Neuronal stem cell (in vitro differentiated cells): ENCODE measurements around the gene TIMM17A.
"Not testable (repeated sequence)": the region's sequence is repeated elsewhere in the genome, so short reads cannot be mapped to it uniquely, and the experiment has no call there.

ENCODE experiments used
- DNase-seq: peaks from one replicate; pipeline ENCODE4 v3.0.0-alpha.2; 2013; ENCODE audit warnings: low spot score
- H2AFZ ChIP-seq: one replicate; pipeline ENCODE4 v1.6.1; 2013; ENCODE audit warnings: mild to moderate bottlenecking, low read length, inconsistent platforms
- H2AK5ac ChIP-seq: 2 replicates; pipeline ENCODE4 v1.6.1; 2013; ENCODE audit warnings: low read depth, mild to moderate bottlenecking, inconsistent platforms, low read length, moderate library complexity, mixed read lengths
- H2BK120ac ChIP-seq: 2 replicates; pipeline ENCODE4 v1.6.1; 2013; ENCODE audit warnings: low read depth, mild to moderate bottlenecking, inconsistent platforms, low read length, moderate library complexity, mixed read lengths
- H2BK12ac ChIP-seq: one replicate; pipeline ENCODE4 v1.6.1; 2013; ENCODE audit warnings: low read length, inconsistent platforms
- H2BK15ac ChIP-seq: 2 replicates; pipeline ENCODE4 v1.6.1; 2013; ENCODE audit warnings: mild to moderate bottlenecking, low read length, inconsistent platforms, mixed read lengths
- H2BK5ac ChIP-seq: one replicate; pipeline ENCODE4 v1.6.1; 2013; ENCODE audit warnings: inconsistent platforms, mild to moderate bottlenecking, low read length, moderate library complexity
- H3K14ac ChIP-seq: one replicate; pipeline ENCODE4 v1.6.1; 2013; ENCODE audit warnings: low read length, inconsistent platforms
- H3K18ac ChIP-seq: 2 replicates; pipeline ENCODE4 v1.6.1; 2013; ENCODE audit warnings: low read length, inconsistent platforms
- H3K23ac ChIP-seq: 2 replicates; pipeline ENCODE4 v1.6.1; 2013; ENCODE audit warnings: low read depth, mild to moderate bottlenecking, mixed read lengths, low read length, inconsistent platforms; ENCODE audit not compliant: poor library complexity
- H3K27ac ChIP-seq: replicated peaks from 3 replicates; pipeline ENCODE4 v1.5.1; 2013; ENCODE audit warnings: low read length, inconsistent platforms
- H3K27me3 ChIP-seq, 3 experiments: 2 replicates each; pipeline ENCODE4 v1.6.1; 2013; ENCODE audit warnings: low read length in 3 of 3, mild to moderate bottlenecking in 2 of 3, inconsistent platforms in 1 of 3, low read depth in 1 of 3, mixed read lengths in 1 of 3, moderate library complexity in 1 of 3; ENCODE audit not compliant: control insufficient read depth in 3 of 3, insufficient read depth in 3 of 3
- H3K36me3 ChIP-seq, 2 donors: replicated peaks in 1 of 2; 2 replicates each; pipeline ENCODE4 v1.6.1; 2013; ENCODE audit warnings: low read length in 2 of 2; ENCODE audit not compliant: control insufficient read depth in 2 of 2, insufficient read depth in 2 of 2
- H3K4ac ChIP-seq: 2 replicates; pipeline ENCODE4 v1.6.1; 2013; ENCODE audit warnings: inconsistent platforms, mild to moderate bottlenecking, low read length, moderate library complexity
- H3K4me1 ChIP-seq, 2 donors: 1 replicate in 1 of 2; 2 replicates in 1 of 2; pipeline ENCODE4 v1.6.1; 2013; ENCODE audit warnings: low read length in 2 of 2, low read depth in 1 of 2; ENCODE audit not compliant: control insufficient read depth in 2 of 2, insufficient read depth in 1 of 2
- H3K4me2 ChIP-seq: one replicate; pipeline ENCODE4 v1.6.1; 2013; ENCODE audit warnings: mild to moderate bottlenecking, low read length, inconsistent platforms; ENCODE audit not compliant: insufficient read depth, poor library complexity, severe bottlenecking
- H3K4me3 ChIP-seq, 2 donors: 2 replicates each; pipeline ENCODE4 v1.5.1; 2013; ENCODE audit warnings: low read length in 2 of 2, mild to moderate bottlenecking in 2 of 2, inconsistent platforms in 1 of 2, moderate library complexity in 1 of 2
- H3K79me1 ChIP-seq: one replicate; pipeline ENCODE4 v1.6.1; 2013; ENCODE audit warnings: low read depth, mild to moderate bottlenecking, inconsistent platforms, low read length, moderate library complexity
- H3K9ac ChIP-seq: one replicate; pipeline ENCODE4 v1.6.1; 2013; ENCODE audit warnings: mild to moderate bottlenecking, low read depth, low read length, inconsistent platforms; ENCODE audit not compliant: poor library complexity
- H3K9me3 ChIP-seq, 2 donors: replicated peaks in 1 of 2; 2 replicates each; pipeline versions ENCODE3 to v1.6.1; 2013; ENCODE audit warnings: low read length in 2 of 2, mild to moderate bottlenecking in 2 of 2, inconsistent platforms in 1 of 2, low read depth in 1 of 2, mixed read lengths in 1 of 2, moderate library complexity in 1 of 2; ENCODE audit not compliant: control insufficient read depth in 2 of 2, insufficient read depth in 1 of 2
- H4K8ac ChIP-seq: one replicate; pipeline ENCODE4 v1.6.1; 2013; ENCODE audit warnings: low read depth, mild to moderate bottlenecking, inconsistent platforms, low read length, moderate library complexity
- H4K91ac ChIP-seq: one replicate; pipeline ENCODE4 v1.6.1; 2013; ENCODE audit warnings: low read length, low read depth, mild to moderate bottlenecking, inconsistent platforms; ENCODE audit not compliant: poor library complexity
- WGBS, 2 donors: extraction: QIAGEN DNeasy Blood & Tissue Kit; methylation state at CpG; one replicate each; pipeline ENCODE4 v1.1.7; 2013; ENCODE audit warnings: missing lambda C conversion rate in 2 of 2, mixed read lengths in 1 of 2; ENCODE audit not compliant: insufficient read length in 2 of 2, insufficient replicate concordance in 1 of 2; ENCODE audit errors: extremely low coverage in 2 of 2; 5-methylcytosine and 5-hydroxymethylcytosine counted together

TIMM17A gene

GRCh38 chr1:201940316-201940715 lies 15.0 kb upstream of the TIMM17A start:
- not testable (repeated sequence) for H3K9me3 ChIP-seq, H3K4me2 ChIP-seq, H3K23ac ChIP-seq, H2BK120ac ChIP-seq, H4K8ac ChIP-seq, H2AFZ ChIP-seq, H3K9ac ChIP-seq, H4K91ac ChIP-seq, H3K36me3 ChIP-seq, H3K4ac ChIP-seq, H3K14ac ChIP-seq, H2AK5ac ChIP-seq, H2BK5ac ChIP-seq, H2BK15ac ChIP-seq, H3K27ac ChIP-seq, DNase-seq, H3K4me3 ChIP-seq, H2BK12ac ChIP-seq, H3K79me1 ChIP-seq
- Histone ChIP-seq H3K27me3 (peaks cover 0 to 24% (median 0%) of the 10 kb centered on the region in 3 experiments), H3K18ac (peak overlapping the region; percentile 58), H3K4me1 (peaks cover 9 to 12% of the 10 kb centered on the region in 2 donors)
- no CpG with 5 or more reads among the region's 10 CpGs for WGBS, 2 donors

- Histone ChIP-seq H3K4me1 (peaks cover 15 to 17% of the 10 kb centered on the region in 2 donors), H2BK15ac (no peak overlapping the region), H3K4me3 (peak overlapping the region in 1 of 2 donors; percentile 37), H3K4me2 (peak overlapping the region; percentile 76), H3K79me1 (no peaks in the 10 kb centered on the region), H3K36me3 (no peaks in the 10 kb centered on the region), H4K91ac (no peak overlapping the region), H2BK5ac (peak overlapping the region; percentile 79), H2BK120ac (peak overlapping the region; percentile 16), H3K4ac (no peak overlapping the region), H3K27ac (peak overlapping the region; percentile 96), H3K9me3 (no peaks in the 10 kb centered on the region), H4K8ac (no peak overlapping the region), H3K9ac (no peak overlapping the region), H3K18ac (peak overlapping the region; percentile 66), H2AK5ac (no peak overlapping the region), H3K14ac (no peak overlapping the region), H3K23ac (peak overlapping the region; percentile 35), H3K27me3 (peaks cover 0 to 34% (median 0%) of the 10 kb centered on the region in 3 experiments), H2BK12ac (no peak overlapping the region), H2AFZ (peak overlapping the region; percentile 91)
- DNase-seq: peak; percentile 90
- no CpG with 5 or more reads among the region's 18 CpGs for WGBS, 2 donors
Observed at GRCh38 chr1:201941420-201942128, 13.7 kb upstream of the TIMM17A start.

GRCh38 chr1:201942129-201942495 lies 13.2 kb upstream of the TIMM17A start:
- Histone ChIP-seq H3K4me3 (peak overlapping the region in 1 of 2 donors; percentile 37), H3K18ac (peak overlapping the region; percentile 16), H3K23ac (no peak overlapping the region), H4K91ac (no peak overlapping the region), H2BK12ac (no peak overlapping the region), H3K4me1 (peaks cover 18 to 21% of the 10 kb centered on the region in 2 donors), H2BK120ac (no peak overlapping the region), H3K4me2 (no peak overlapping the region), H3K79me1 (no peaks in the 10 kb centered on the region), H3K9ac (no peak overlapping the region), H4K8ac (no peak overlapping the region), H3K9me3 (no peaks in the 10 kb centered on the region), H3K27ac (peak overlapping the region; percentile 96), H2BK5ac (no peak overlapping the region), H2AK5ac (no peak overlapping the region), H3K27me3 (peaks cover 0 to 39% (median 5%) of the 10 kb centered on the region in 3 experiments), H2BK15ac (no peak overlapping the region), H2AFZ (peak overlapping the region; percentile 91), H3K14ac (no peak overlapping the region), H3K4ac (no peak overlapping the region), H3K36me3 (no peaks in the 10 kb centered on the region)
- WGBS, 2 donors: no CpG with 5 or more reads among the region's 1 CpG
- no peak for DNase-seq

GRCh38 chr1:201944002-201944401 lies 11.3 kb upstream of the TIMM17A start:
- H4K8ac ChIP-seq: no peak overlapping the region
- H2AK5ac ChIP-seq: no peak overlapping the region
- no peak overlapping the region for H4K91ac ChIP-seq
- no peak overlapping the region for H3K4me2 ChIP-seq
- no peak overlapping the region for H2BK120ac ChIP-seq
- H3K23ac ChIP-seq: no peak overlapping the region
- H3K14ac ChIP-seq: no peak overlapping the region
- WGBS, 2 donors: no CpG with 5 or more reads among the region's 6 CpGs
- H3K9ac ChIP-seq: no peak overlapping the region
- H3K4ac ChIP-seq: no peak overlapping the region
- H2BK12ac ChIP-seq: no peak overlapping the region
- no peak overlapping the region for H2BK15ac ChIP-seq
- H3K4me3 ChIP-seq: no peak overlapping the region
- no peak overlapping the region for H2AFZ ChIP-seq
- no peak overlapping the region for H2BK5ac ChIP-seq
- no peak overlapping the region for H3K18ac ChIP-seq
- no peaks in the 10 kb centered on the region for H3K9me3 ChIP-seq
- H3K79me1 ChIP-seq: no peaks in the 10 kb centered on the region
- H3K36me3 ChIP-seq: no peaks in the 10 kb centered on the region
- peaks cover 18 to 21% of the 10 kb centered on the region in 2 donors for H3K4me1 ChIP-seq
- peaks cover 0 to 54% (median 12%) of the 10 kb centered on the region in 3 experiments for H3K27me3 ChIP-seq
- H3K27ac ChIP-seq: no peak overlapping the region
- DNase-seq: no peak
